Hepatocyte (in vitro differentiated cells): ENCODE measurements around the gene SPTLC1. TPM values are rescaled to one million over a fixed set of nuclear protein-coding genes. Genes with fewer than 3 reads are reported as not detected.
"Not testable (repeated sequence)": the region's sequence is repeated elsewhere in the genome, so short reads cannot be mapped to it uniquely, and the experiment has no call there.

Source experiments
- DNase-seq: peaks from one replicate; pipeline ENCODE4 v3.0.0-alpha.2; 2016; ENCODE audit warnings: low spot score
- H2AFZ ChIP-seq: fragments of 200-600 bp; sonication (generic); 2 replicates; pipeline ENCODE4 v1.6.0; 2016; ENCODE audit warnings: antibody characterized with exemption, mild to moderate bottlenecking
- H3K27ac ChIP-seq: fragments of 200-600 bp; sonication (generic); 2 replicates; pipeline ENCODE4 v1.5.1; 2016; ENCODE audit warnings: mild to moderate bottlenecking
- H3K27me3 ChIP-seq: fragments of 200-600 bp; sonication (generic); 2 replicates; pipeline ENCODE4 v1.6.1; 2016
- H3K36me3 ChIP-seq: fragments of 200-600 bp; sonication (generic); replicated peaks from 2 replicates; pipeline ENCODE4 v1.5.1; 2016; ENCODE audit warnings: low read depth; ENCODE audit not compliant: insufficient read depth
- H3K4me1 ChIP-seq: fragments of 200-600 bp; sonication (generic); 2 replicates; pipeline ENCODE4 v1.5.1; 2016; ENCODE audit warnings: mild to moderate bottlenecking, moderate library complexity; ENCODE audit not compliant: insufficient read depth
- H3K4me2 ChIP-seq: fragments of 200-600 bp; sonication (generic); 2 replicates; pipeline ENCODE4 v1.6.0; 2016
- H3K4me3 ChIP-seq: fragments of 200-600 bp; sonication (generic); 2 replicates; pipeline ENCODE4 v1.5.1; 2016; ENCODE audit warnings: mild to moderate bottlenecking
- H3K79me2 ChIP-seq: fragments of 200-600 bp; sonication (generic); 2 replicates; pipeline ENCODE4 v1.6.0; 2017; ENCODE audit warnings: mild to moderate bottlenecking
- H3K9me2 ChIP-seq: fragments of 200-600 bp; sonication (generic); replicated peaks from 2 replicates; pipeline ENCODE4 v1.6.0; 2017; ENCODE audit warnings: mild to moderate bottlenecking; ENCODE audit not compliant: insufficient read depth
- H3K9me3 ChIP-seq: fragments of 200-600 bp; sonication (generic); 2 replicates; pipeline ENCODE4 v1.5.1; 2016; ENCODE audit warnings: low read depth, mild to moderate bottlenecking
- H4K20me1 ChIP-seq: fragments of 200-600 bp; sonication (generic); 2 replicates; pipeline ENCODE4 v1.6.0; 2016; ENCODE audit warnings: mild to moderate bottlenecking; ENCODE audit not compliant: insufficient read depth, poor library complexity, severe bottlenecking
- CTCF ChIP-seq: fragments of 200-600 bp; sonication (generic); IDR thresholded peaks from 2 replicates; pipeline ENCODE4 v1.5.1; 2016; ENCODE audit warnings: antibody characterized with exemption, mild to moderate bottlenecking; ENCODE audit not compliant: poor library complexity
- EZH2 ChIP-seq: fragments of 200-600 bp; sonication (generic); IDR thresholded peaks from 2 replicates; pipeline ENCODE4 v1.6.1; 2016; ENCODE audit warnings: antibody characterized with exemption, mild to moderate bottlenecking, borderline replicate concordance
- EZH2phosphoT487 ChIP-seq: fragments of 200-600 bp; sonication (generic); IDR thresholded peaks from one replicate; pipeline ENCODE4 v1.6.1; 2018; ENCODE audit warnings: antibody characterized with exemption, mild to moderate bottlenecking, low read depth, moderate library complexity; ENCODE audit not compliant: unreplicated experiment, severe bottlenecking
- WGBS: methylation state at CpG from one replicate; pipeline ENCODE4 v1.1.6; 2016; ENCODE audit warnings: low lambda C conversion rate; ENCODE audit errors: missing lambda C conversion rate; 5-methylcytosine and 5-hydroxymethylcytosine counted together
- polyA plus RNA-seq: library from polyadenylated mRNA; unstranded; fragments of >200 nt; fragmentation: Nextera tagmentation; extraction: Ambion mirVana; gene quantifications from 2 replicates; pipeline ENCODE4 v1.2.1, GENCODE V29; 2016
- total RNA-seq: library from RNA; depleted of rRNA; stranded (reverse); fragments of >200 nt; gene quantifications from 2 replicates; pipeline ENCODE4 v1.2.3, GENCODE V29; 2014

SPTLC1 gene
- total and polyA plus RNA-seq, 2 experiments from 2014 or later, result 67.6 to 101 TPM

GRCh38 chr9:92163276-92163675 is 48.1 kb upstream of the SPTLC1 start:
- H3K9me3 ChIP-seq, result no peaks in the 10 kb centered on the region
- no peak for TF ChIP-seq EZH2phosphoT487
- no peak for TF ChIP-seq EZH2
- TF ChIP-seq CTCF, result no peak
- no peak overlapping the region for H2AFZ ChIP-seq
- no peaks in the 10 kb centered on the region for H3K4me1 ChIP-seq
- no peak for DNase-seq
- no peak overlapping the region for H3K4me2 ChIP-seq
- no peaks in the 10 kb centered on the region for H4K20me1 ChIP-seq
- H3K36me3 ChIP-seq, result no peaks in the 10 kb centered on the region
- WGBS, result 84% methylated on average over 4 of the region's 4 CpGs
- no peaks in the 10 kb centered on the region for H3K9me2 ChIP-seq
- no peak overlapping the region for H3K4me3 ChIP-seq
- no peak overlapping the region for H3K27ac ChIP-seq
- H3K27me3 ChIP-seq, result no peaks in the 10 kb centered on the region
- H3K79me2 ChIP-seq, result no peaks in the 10 kb centered on the region

GRCh38 chr9:92160786-92161185 is 45.6 kb upstream of the SPTLC1 start:
- no peaks in the 10 kb centered on the region for H3K79me2 ChIP-seq
- no peaks in the 10 kb centered on the region for H3K9me2 ChIP-seq
- no peak overlapping the region for H3K27ac ChIP-seq
- no peaks in the 10 kb centered on the region for H3K27me3 ChIP-seq
- TF ChIP-seq EZH2, result no peak
- no peaks in the 10 kb centered on the region for H3K9me3 ChIP-seq
- H3K4me2 ChIP-seq, result no peak overlapping the region
- H3K4me1 ChIP-seq, result no peaks in the 10 kb centered on the region
- H3K36me3 ChIP-seq, result no peaks in the 10 kb centered on the region
- H3K4me3 ChIP-seq, result no peak overlapping the region
- H2AFZ ChIP-seq, result no peak overlapping the region
- DNase-seq, result no peak
- H4K20me1 ChIP-seq, result no peaks in the 10 kb centered on the region
- WGBS, result 96% methylated on average over 10 of the region's 10 CpGs

- H3K4me3 ChIP-seq, result no peak overlapping the region
Observed at GRCh38 chr9:92159058-92159457, 43.8 kb upstream of the SPTLC1 start.

GRCh38 chr9:92158097-92158601 is 42.9 kb upstream of the SPTLC1 start:
- no peaks in the 10 kb centered on the region for H3K9me2 ChIP-seq
- H3K36me3 ChIP-seq, result no peaks in the 10 kb centered on the region
- 81% methylated on average over 10 of the region's 10 CpGs for WGBS
- no peaks in the 10 kb centered on the region for H3K9me3 ChIP-seq
- H2AFZ ChIP-seq, result no peak overlapping the region
- TF ChIP-seq EZH2phosphoT487, result no peak
- TF ChIP-seq CTCF, result no peak
- TF ChIP-seq EZH2, result no peak
- peaks cover 5% of the 10 kb centered on the region for H3K4me1 ChIP-seq
- H3K27ac ChIP-seq, result no peak overlapping the region
- H3K4me3 ChIP-seq, result no peak overlapping the region
- H4K20me1 ChIP-seq, result no peaks in the 10 kb centered on the region
- H3K4me2 ChIP-seq, result no peak overlapping the region
- no peaks in the 10 kb centered on the region for H3K79me2 ChIP-seq
- H3K27me3 ChIP-seq, result no peaks in the 10 kb centered on the region
- no peak for DNase-seq

More at GRCh38 chr9:92159058-92159457, 43.8 kb upstream of the SPTLC1 start:
- Histone ChIP-seq H4K20me1 (no peaks in the 10 kb centered on the region), H3K9me3 (no peaks in the 10 kb centered on the region), H3K9me2 (no peaks in the 10 kb centered on the region), H3K27me3 (no peaks in the 10 kb centered on the region), H2AFZ (no peak overlapping the region), H3K79me2 (no peaks in the 10 kb centered on the region), H3K4me1 (no peaks in the 10 kb centered on the region), H3K36me3 (no peaks in the 10 kb centered on the region), H3K27ac (no peak overlapping the region), H3K4me2 (no peak overlapping the region)
- DNase-seq, result no peak
- TF ChIP-seq CTCF (no peak), EZH2 (no peak), EZH2phosphoT487 (no peak)
- WGBS, result 88% methylated on average over 5 of the region's 5 CpGs

GRCh38 chr9:92155736-92156135 is 40.5 kb upstream of the SPTLC1 start:
- H2AFZ ChIP-seq, H3K9me3 ChIP-seq, DNase-seq, H3K27ac ChIP-seq, H4K20me1 ChIP-seq, H3K79me2 ChIP-seq, H3K27me3 ChIP-seq, H3K9me2 ChIP-seq, H3K4me3 ChIP-seq, H3K4me2 ChIP-seq, H3K36me3 ChIP-seq: not testable (repeated sequence)
- H3K4me1 ChIP-seq, result peaks cover 22% of the 10 kb centered on the region
- 91% methylated on average over 12 of the region's 12 CpGs for WGBS
